OCI-LY3 (cell line): ENCODE results near the gene SHC4.
A peak's percentile ranks its signal among the peaks of the same experiment; 100 is the strongest.

Experiments used
- H2AFZ ChIP-seq: fragments of 200-600, 300-600 bp; shearing (Covaris generic); 2 replicates; pipeline ENCODE4 v1.6.0; 2014; ENCODE audit warnings: antibody characterized with exemption, low read depth, low read length
- H3K27ac ChIP-seq: fragments of 200-600, 300-600 bp; sonication (generic); 2 replicates; pipeline ENCODE4 v1.5.1; 2014; ENCODE audit warnings: mild to moderate bottlenecking, low read length, moderate library complexity, mixed read lengths
- H3K27me3 ChIP-seq: fragments of 200-600, 300-600 bp; sonication (generic); 2 replicates; pipeline ENCODE4 v1.6.1; 2014; ENCODE audit warnings: low read depth, low read length, mixed read lengths
- H3K36me3 ChIP-seq: fragments of 200-600, 300-600 bp; sonication (generic); replicated peaks from 2 replicates; pipeline ENCODE3; 2014; ENCODE audit warnings: low read depth, low read length, mixed read lengths
- H3K4me1 ChIP-seq: fragments of 300-600, 200-600 bp; sonication (generic); 2 replicates; pipeline ENCODE4 v1.6.1; 2014; ENCODE audit warnings: low read length, mixed read lengths
- H3K4me2 ChIP-seq: fragments of 200-600, 300-600 bp; sonication (generic); 2 replicates; pipeline ENCODE4 v1.6.1; 2014; ENCODE audit warnings: low read length, mixed read lengths
- H3K4me3 ChIP-seq: fragments of 300-600, 200-600 bp; sonication (generic); 2 replicates; pipeline ENCODE4 v1.5.1; 2014; ENCODE audit warnings: antibody characterized with exemption, mild to moderate bottlenecking, low read length, moderate library complexity
- H3K79me2 ChIP-seq: fragments of 300-600, 200-600 bp; shearing (Covaris generic); 2 replicates; pipeline ENCODE4 v1.6.1; 2014; ENCODE audit warnings: mild to moderate bottlenecking, low read length, mixed read lengths
- H3K9ac ChIP-seq: fragments of 300-600, 200-600 bp; shearing (Covaris generic); 2 replicates; pipeline ENCODE4 v1.6.0; 2014; ENCODE audit warnings: mild to moderate bottlenecking, low read length, moderate library complexity
- H3K9me3 ChIP-seq: fragments of 200-600, 300-600 bp; shearing (Covaris generic); 2 replicates; pipeline ENCODE4 v1.6.1; 2014; ENCODE audit warnings: low read length, mixed read lengths; ENCODE audit not compliant: insufficient read depth
- H4K20me1 ChIP-seq: fragments of 200-600, 300-600 bp; sonication (generic); 2 replicates; pipeline ENCODE4 v1.6.1; 2016; ENCODE audit warnings: low read length, mixed read lengths; ENCODE audit not compliant: insufficient read depth
- EZH2phosphoT487 ChIP-seq: fragments of 200-600 bp; shearing (Covaris generic); IDR thresholded peaks from 2 replicates; pipeline ENCODE4 v1.6.1; 2018; ENCODE audit warnings: antibody characterized with exemption, mixed run types, low read depth
- TF ChIP-seq, protein P1 (sequence below): fragments of 200-600, 300-600 bp; sonication (generic); IDR thresholded peaks from 2 replicates; pipeline ENCODE4 v1.5.1; 2014; ENCODE audit warnings: antibody characterized with exemption, low read length, low read depth

SHC4 gene, protein sequence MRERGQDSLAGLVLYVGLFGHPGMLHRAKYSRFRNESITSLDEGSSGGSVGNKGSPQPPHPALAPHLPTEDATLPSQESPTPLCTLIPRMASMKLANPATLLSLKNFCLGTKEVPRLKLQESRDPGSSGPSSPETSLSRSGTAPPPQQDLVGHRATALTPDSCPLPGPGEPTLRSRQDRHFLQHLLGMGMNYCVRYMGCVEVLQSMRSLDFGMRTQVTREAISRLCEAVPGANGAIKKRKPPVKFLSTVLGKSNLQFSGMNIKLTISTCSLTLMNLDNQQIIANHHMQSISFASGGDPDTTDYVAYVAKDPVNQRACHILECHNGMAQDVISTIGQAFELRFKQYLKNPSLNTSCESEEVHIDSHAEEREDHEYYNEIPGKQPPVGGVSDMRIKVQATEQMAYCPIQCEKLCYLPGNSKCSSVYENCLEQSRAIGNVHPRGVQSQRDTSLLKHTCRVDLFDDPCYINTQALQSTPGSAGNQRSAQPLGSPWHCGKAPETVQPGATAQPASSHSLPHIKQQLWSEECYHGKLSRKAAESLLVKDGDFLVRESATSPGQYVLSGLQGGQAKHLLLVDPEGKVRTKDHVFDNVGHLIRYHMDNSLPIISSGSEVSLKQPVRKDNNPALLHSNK

DNA sequence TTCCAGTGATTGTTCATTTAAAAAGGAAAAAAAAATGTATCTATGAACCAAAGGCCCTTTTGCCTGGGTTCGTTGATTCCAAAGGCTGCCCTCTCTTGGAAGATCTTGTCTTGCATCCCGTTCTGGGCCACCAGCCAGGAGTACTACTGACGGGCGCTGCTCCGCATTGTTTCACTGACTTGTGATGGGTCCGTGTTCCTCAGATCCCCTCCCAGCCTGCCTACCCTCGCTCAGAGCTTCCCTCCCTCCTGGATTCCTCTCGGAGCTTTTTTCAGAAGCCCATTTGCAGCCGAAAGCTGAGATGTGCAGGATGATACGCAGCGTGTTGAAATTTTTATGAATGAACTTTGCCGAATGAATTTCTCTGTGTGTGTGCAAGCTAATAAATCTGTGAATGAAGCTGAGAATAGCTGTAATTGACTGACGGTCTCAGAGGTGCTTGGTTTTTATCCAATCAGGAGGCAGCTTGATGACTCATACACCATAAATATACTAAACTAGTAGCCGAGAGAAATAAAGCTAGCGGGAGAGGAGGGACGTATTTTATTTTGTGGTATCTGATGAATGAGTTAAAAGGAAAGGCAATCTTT is at the start of gene SHC4:
Gene SHC4 (minus strand): TSS at position 396 of the 590 bp plus-strand sequence. CDS start 904 bp downstream, outside the sequence.
- no peak within 1 kb of the TSS for H3K27ac ChIP-seq

DNA sequence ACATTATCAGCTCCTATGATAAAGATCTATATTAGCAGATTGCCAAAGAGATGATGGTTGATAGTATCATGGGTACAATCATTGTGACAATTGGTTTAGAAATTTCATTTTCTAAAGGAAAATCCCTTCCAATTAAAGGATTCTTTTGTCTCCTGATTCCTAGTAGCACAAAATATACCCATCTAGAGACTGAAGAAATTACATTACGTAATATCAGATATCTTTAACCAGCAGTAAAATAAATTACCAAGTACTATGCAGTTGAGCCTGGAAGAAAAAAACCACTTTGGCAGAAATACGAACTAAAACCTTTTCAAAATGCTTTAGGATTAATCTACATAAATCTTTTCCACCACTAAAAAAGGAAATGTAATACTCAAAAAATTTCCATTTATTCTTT is 35.6 kb upstream of the SHC4 start:
- peaks cover 12% of the 10 kb centered on the region for H3K36me3 ChIP-seq
- TF ChIP-seq, protein P1, sequence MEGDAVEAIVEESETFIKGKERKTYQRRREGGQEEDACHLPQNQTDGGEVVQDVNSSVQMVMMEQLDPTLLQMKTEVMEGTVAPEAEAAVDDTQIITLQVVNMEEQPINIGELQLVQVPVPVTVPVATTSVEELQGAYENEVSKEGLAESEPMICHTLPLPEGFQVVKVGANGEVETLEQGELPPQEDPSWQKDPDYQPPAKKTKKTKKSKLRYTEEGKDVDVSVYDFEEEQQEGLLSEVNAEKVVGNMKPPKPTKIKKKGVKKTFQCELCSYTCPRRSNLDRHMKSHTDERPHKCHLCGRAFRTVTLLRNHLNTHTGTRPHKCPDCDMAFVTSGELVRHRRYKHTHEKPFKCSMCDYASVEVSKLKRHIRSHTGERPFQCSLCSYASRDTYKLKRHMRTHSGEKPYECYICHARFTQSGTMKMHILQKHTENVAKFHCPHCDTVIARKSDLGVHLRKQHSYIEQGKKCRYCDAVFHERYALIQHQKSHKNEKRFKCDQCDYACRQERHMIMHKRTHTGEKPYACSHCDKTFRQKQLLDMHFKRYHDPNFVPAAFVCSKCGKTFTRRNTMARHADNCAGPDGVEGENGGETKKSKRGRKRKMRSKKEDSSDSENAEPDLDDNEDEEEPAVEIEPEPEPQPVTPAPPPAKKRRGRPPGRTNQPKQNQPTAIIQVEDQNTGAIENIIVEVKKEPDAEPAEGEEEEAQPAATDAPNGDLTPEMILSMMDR: no peak
- TF ChIP-seq EZH2phosphoT487: no peak
- H3K79me2 ChIP-seq: no peaks in the 10 kb centered on the region
- H3K9ac ChIP-seq: no peak overlapping the region
- H2AFZ ChIP-seq: no peak overlapping the region
- H3K4me1 ChIP-seq: no peaks in the 10 kb centered on the region
- H3K27me3 ChIP-seq: no peaks in the 10 kb centered on the region
- no peak overlapping the region for H3K27ac ChIP-seq
- peaks cover 3% of the 10 kb centered on the region; the same call in 1 of the 2 replicates for H4K20me1 ChIP-seq
- H3K4me3 ChIP-seq: no peak overlapping the region
- no peaks in the 10 kb centered on the region for H3K9me3 ChIP-seq
- no peak overlapping the region for H3K4me2 ChIP-seq

More for the DNA sequence above, at the start of gene SHC4:
- Histone ChIP-seq H3K36me3 (no peaks in the 10 kb centered on the region), H4K20me1 (no peaks in the 10 kb centered on the region), H2AFZ (peak within 1 kb of the TSS; percentile 58; the same call in 1 of the 2 replicates), H3K79me2 (no peaks in the 10 kb centered on the region), H3K27me3 (no peaks in the 10 kb centered on the region), H3K4me3 (peak within 1 kb of the TSS; percentile 43), H3K9ac (no peak within 1 kb of the TSS), H3K9me3 (no peaks in the 10 kb centered on the region), H3K4me2 (peak within 1 kb of the TSS; percentile 48), H3K4me1 (peaks cover 7% of the 10 kb centered on the region)
- TF ChIP-seq, protein P1: no peak
- TF ChIP-seq EZH2phosphoT487: no peak

DNA sequence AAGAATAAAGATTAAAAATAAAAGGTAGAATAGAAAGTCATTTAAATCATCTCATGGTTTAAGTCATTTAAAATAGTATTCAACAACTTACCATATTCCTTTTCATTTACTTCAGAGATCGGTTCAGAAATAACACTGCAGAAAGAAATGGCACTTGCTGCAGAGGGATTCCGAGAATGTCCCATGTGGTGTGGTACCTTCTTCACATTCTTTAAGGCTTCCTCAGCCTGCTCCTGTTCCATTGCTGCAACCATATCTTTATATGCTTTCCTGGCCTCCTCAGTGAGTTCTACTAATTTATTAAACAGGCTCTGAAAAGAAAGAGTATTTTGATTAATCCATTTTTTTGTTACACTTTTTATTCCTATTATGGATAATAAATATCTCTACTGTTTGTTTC is 32.6 kb upstream of the SHC4 start:
- Histone ChIP-seq H4K20me1 (peaks cover 3% of the 10 kb centered on the region; the same call in 1 of the 2 replicates), H3K9ac (no peak overlapping the region), H3K27ac (no peak overlapping the region), H3K79me2 (no peaks in the 10 kb centered on the region), H2AFZ (no peak overlapping the region), H3K9me3 (no peaks in the 10 kb centered on the region), H3K36me3 (peaks cover 25% of the 10 kb centered on the region), H3K27me3 (no peaks in the 10 kb centered on the region), H3K4me1 (peaks cover 13% of the 10 kb centered on the region), H3K4me2 (no peak overlapping the region), H3K4me3 (no peak overlapping the region)
- TF ChIP-seq, protein P1: no peak

DNA sequence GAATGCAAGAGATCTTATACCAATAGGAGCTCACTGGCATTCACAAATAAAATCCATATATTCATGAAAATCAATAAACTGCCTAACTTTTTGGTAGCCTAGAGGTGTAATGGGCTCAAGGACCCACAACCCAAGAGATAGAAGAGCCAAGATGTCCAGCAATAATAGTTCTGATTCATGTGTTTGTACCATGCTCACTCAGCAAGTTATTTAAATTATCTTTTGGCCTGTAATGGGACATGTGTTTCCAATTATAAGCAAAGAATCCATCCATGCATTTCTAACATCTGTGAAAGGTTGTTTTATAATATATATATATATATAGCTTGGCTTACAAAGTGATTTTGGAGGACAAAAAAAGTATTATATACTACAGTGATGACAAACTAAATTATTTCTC is 29.7 kb upstream of the SHC4 start:
- H3K4me3 ChIP-seq: no peak overlapping the region
- TF ChIP-seq EZH2phosphoT487: no peak
- TF ChIP-seq, protein P1: no peak
- no peak overlapping the region for H3K9ac ChIP-seq
- H4K20me1 ChIP-seq: no peaks in the 10 kb centered on the region
- H3K9me3 ChIP-seq: no peaks in the 10 kb centered on the region
- H3K27me3 ChIP-seq: no peaks in the 10 kb centered on the region
- no peak overlapping the region for H3K27ac ChIP-seq
- peaks cover 26% of the 10 kb centered on the region for H3K36me3 ChIP-seq
- H3K4me1 ChIP-seq: peaks cover 13% of the 10 kb centered on the region
- H2AFZ ChIP-seq: no peak overlapping the region
- no peak overlapping the region for H3K4me2 ChIP-seq
- H3K79me2 ChIP-seq: no peaks in the 10 kb centered on the region
